Nephron progenitor cell (in vitro differentiated cells): ENCODE measurements around the gene SNRK.

Experiments
- DNase-seq: peaks from one replicate; pipeline ENCODE4 v3.0.0; 2021
- H3K27ac Mint-ChIP-seq: 2 replicates; pipeline ENCODE4 v1.8.0; 2021; ENCODE audit warnings: mild to moderate bottlenecking, moderate library complexity, mixed read lengths
- H3K27me3 Mint-ChIP-seq: 2 replicates; pipeline ENCODE4 v1.8.0; 2021; ENCODE audit warnings: mild to moderate bottlenecking, low read depth, mixed read lengths; ENCODE audit not compliant: poor library complexity
- H3K36me3 Mint-ChIP-seq: 2 replicates; pipeline ENCODE4 v1.8.0; 2021; ENCODE audit warnings: low read depth, mixed read lengths
- H3K4me1 Mint-ChIP-seq: 2 replicates; pipeline ENCODE4 v1.8.0; 2021; ENCODE audit warnings: mixed read lengths
- H3K4me3 Mint-ChIP-seq: 2 replicates; pipeline ENCODE4 v1.8.0; 2021; ENCODE audit warnings: mild to moderate bottlenecking, moderate library complexity, mixed read lengths
- H3K9me3 Mint-ChIP-seq: 2 replicates; pipeline ENCODE4 v1.8.0; 2021; ENCODE audit warnings: mild to moderate bottlenecking, moderate library complexity, mixed read lengths
- TF ChIP-seq, protein P1 (sequence below): fragments of 200-600 bp; sonication (generic); IDR thresholded peaks from 2 replicates; pipeline ENCODE4 v1.5.0; 2021; ENCODE audit warnings: antibody characterized with exemption

SNRK gene

DNA sequence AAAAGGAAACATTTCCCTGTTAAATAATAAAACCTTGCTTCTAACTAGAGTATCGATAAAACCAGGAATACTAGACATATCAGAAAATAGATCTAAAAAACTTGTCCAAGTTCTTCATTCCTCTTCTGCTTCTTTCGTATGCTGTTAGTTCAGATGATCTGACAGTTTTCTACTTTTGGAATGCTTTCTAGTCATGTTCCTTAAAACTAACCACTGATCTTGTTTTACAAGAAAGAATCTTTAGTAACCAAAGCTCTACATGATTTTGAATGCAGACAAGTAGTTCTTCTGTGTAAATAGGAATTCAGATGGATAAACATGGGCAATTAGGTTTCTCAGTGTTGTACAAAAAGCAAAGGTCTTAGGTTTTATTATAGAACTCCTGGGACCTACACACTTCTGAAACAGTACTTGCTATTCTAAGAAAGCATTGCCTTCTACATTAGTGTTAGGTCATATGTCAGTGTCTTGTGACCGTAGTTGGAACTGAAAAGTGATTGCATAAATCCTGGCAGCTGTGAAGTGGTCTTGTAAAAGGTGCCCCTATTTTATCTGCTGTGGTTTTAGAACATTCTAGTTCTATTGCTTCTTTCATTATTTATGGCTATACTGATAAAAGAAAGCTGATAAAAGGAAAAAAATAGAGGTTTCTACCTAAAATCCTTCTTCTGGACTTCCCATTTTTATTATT is 40.7 kb downstream of the SNRK start:
- TF ChIP-seq, protein P1, sequence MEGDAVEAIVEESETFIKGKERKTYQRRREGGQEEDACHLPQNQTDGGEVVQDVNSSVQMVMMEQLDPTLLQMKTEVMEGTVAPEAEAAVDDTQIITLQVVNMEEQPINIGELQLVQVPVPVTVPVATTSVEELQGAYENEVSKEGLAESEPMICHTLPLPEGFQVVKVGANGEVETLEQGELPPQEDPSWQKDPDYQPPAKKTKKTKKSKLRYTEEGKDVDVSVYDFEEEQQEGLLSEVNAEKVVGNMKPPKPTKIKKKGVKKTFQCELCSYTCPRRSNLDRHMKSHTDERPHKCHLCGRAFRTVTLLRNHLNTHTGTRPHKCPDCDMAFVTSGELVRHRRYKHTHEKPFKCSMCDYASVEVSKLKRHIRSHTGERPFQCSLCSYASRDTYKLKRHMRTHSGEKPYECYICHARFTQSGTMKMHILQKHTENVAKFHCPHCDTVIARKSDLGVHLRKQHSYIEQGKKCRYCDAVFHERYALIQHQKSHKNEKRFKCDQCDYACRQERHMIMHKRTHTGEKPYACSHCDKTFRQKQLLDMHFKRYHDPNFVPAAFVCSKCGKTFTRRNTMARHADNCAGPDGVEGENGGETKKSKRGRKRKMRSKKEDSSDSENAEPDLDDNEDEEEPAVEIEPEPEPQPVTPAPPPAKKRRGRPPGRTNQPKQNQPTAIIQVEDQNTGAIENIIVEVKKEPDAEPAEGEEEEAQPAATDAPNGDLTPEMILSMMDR: no peak
- H3K4me3 Mint-ChIP-seq: no peak overlapping the region
- H3K9me3 Mint-ChIP-seq: peaks cover 20% of the 10 kb centered on the region
- peaks cover 44% of the 10 kb centered on the region for H3K36me3 Mint-ChIP-seq
- peaks cover 27% of the 10 kb centered on the region for H3K4me1 Mint-ChIP-seq
- H3K27me3 Mint-ChIP-seq: no peaks in the 10 kb centered on the region
- no peak for DNase-seq
- peak overlapping the region; percentile 91 for H3K27ac Mint-ChIP-seq

DNA sequence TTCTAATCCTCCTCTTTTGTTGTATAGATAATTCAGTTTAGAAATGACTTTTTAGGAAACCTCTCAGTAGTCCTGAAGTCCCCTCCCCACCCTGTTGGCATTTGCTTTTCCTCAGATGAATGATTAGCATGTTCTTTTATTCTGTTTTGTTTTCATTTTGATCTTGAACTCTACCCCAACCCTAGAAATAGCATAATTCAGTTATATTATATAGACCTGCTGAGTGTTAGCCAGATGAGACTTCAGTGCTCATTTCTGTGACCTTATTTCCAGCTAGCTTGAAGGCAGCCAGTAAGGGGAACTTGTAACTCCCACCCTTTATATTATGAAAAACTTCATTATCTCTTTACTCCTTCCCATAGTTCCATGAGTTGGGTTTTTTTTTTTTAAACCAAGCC is 41.2 kb downstream of the SNRK start:
- TF ChIP-seq, protein P1: no peak
- H3K27me3 Mint-ChIP-seq: no peaks in the 10 kb centered on the region
- no peak overlapping the region for H3K4me3 Mint-ChIP-seq
- H3K4me1 Mint-ChIP-seq: peaks cover 27% of the 10 kb centered on the region
- peaks cover 15% of the 10 kb centered on the region for H3K9me3 Mint-ChIP-seq
- DNase-seq: no peak
- peaks cover 44% of the 10 kb centered on the region for H3K36me3 Mint-ChIP-seq
- no peak overlapping the region for H3K27ac Mint-ChIP-seq

DNA sequence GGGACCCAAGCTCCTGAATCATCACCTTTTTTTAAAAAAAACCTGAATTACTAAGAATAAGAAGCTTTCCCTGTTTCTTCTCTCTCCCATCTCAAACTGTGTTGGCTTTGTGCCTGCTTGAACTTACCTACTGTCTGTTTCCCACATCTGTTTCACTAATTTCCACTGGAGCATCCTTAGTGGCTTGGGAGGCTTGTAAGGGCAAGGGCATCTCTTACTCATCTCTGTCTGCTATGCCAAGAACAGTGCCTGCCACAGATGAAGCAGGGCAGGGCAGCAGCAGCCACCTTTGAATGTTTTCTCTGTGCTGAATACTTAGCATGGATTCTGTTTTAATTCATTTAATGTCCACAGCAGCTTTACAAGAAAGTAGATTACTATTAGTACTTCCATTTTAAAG is 42.3 kb downstream of the SNRK start:
- Mint-ChIP-seq H3K36me3 (peaks cover 45% of the 10 kb centered on the region), H3K27me3 (no peaks in the 10 kb centered on the region), H3K4me1 (peaks cover 27% of the 10 kb centered on the region), H3K27ac (peak overlapping the region; percentile 70), H3K4me3 (no peak overlapping the region), H3K9me3 (peaks cover 13% of the 10 kb centered on the region)
- TF ChIP-seq, protein P1: no peak
- DNase-seq: no peak

DNA sequence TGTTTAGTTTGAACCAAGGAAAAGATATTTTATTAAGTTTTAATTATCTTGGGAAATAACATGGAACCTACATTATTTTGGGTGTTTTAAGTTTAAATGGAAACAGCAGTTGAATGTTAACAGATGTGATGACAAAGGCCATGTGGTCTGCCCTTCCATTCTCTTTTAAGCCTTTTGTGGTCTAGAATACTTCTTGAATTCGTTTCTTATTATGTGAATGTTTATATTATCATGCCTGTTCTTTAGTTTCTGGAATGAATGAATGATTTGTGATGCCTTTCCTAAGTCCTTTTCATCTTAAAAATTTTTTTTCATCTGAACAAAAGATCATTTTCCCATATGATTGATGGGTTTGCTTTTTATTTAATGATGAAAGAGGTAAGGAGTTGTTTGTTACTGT is 44.6 kb downstream of the SNRK start:
- Mint-ChIP-seq H3K27me3 (no peaks in the 10 kb centered on the region), H3K4me3 (no peak overlapping the region), H3K27ac (no peak overlapping the region), H3K36me3 (peaks cover 58% of the 10 kb centered on the region), H3K9me3 (peaks cover 24% of the 10 kb centered on the region), H3K4me1 (peaks cover 21% of the 10 kb centered on the region)
- TF ChIP-seq, protein P1: no peak
- no peak for DNase-seq

DNA sequence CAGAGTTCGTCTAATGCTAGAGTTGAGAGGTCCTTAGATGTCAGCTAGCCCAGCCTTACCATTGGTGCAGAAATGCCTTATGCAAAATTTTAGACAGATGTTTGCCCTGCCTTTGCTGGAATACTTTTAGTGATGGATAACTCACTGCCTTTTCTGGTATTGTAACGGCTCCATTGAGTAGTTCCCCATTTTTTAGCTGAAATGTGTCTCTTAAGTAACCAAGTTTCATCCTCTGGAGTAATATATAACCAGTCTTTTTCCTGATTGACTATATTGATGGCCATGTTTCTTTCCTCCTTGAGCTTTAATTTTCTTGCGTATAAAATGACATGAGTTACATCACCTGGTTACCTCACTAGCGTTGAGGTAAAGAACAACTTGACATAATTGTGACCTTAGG is 45.0 kb downstream of the SNRK start:
- Mint-ChIP-seq H3K27me3 (no peaks in the 10 kb centered on the region), H3K4me3 (no peak overlapping the region), H3K4me1 (peaks cover 17% of the 10 kb centered on the region), H3K9me3 (peaks cover 28% of the 10 kb centered on the region), H3K27ac (no peak overlapping the region), H3K36me3 (peaks cover 62% of the 10 kb centered on the region)
- DNase-seq: no peak
- TF ChIP-seq, protein P1: no peak

DNA sequence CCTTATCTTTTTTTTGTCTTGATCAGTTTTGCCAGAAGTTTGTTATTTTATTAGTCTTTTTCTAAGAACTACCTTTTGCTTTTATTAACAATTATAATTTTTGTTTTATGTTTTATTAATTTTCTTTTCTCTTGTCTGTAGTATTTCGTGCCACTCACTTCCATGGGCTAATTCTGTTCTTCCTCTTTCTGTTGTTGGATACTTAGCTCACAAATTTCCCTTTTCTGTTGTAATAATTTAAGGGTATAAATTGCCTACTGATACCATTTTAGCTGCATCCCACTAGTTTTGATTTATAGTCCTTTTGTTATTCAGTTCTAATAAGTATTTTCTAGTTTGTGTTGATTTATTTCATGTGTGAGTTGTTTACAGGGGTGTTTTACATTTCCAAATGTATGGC is 48.6 kb downstream of the SNRK start:
- no peak for DNase-seq
- Mint-ChIP-seq H3K4me3 (no peak overlapping the region), H3K27me3 (no peaks in the 10 kb centered on the region), H3K36me3 (peaks cover 86% of the 10 kb centered on the region), H3K4me1 (no peaks in the 10 kb centered on the region), H3K9me3 (peaks cover 60% of the 10 kb centered on the region), H3K27ac (no peak overlapping the region)
- TF ChIP-seq, protein P1: no peak
